RWPE1 (cell line): ENCODE data around the gene DAZAP2.
"Not testable (repeated sequence)": the region's sequence is repeated elsewhere in the genome, so short reads cannot be mapped to it uniquely, and the experiment has no call there.

Experiments used
- CTCF ChIA-PET: fragments of 350-600 bp; sonication (Branson Sonifier 250); formaldehyde crosslinking; extraction: SDS; loops from one replicate; lab custom pipeline; 2021; lab: Yijun Ruan, JAX
- POLR2A ChIA-PET: fragments of 400-600 bp; formaldehyde crosslinking; extraction: SDS; loops from one replicate; lab custom pipeline; 2020; ENCODE audit warnings: antibody characterized with exemption; ENCODE audit not compliant: low non-redundant PET; lab: Yijun Ruan, JAX
- DNase-seq: peaks from one replicate; pipeline ENCODE4 v3.0.0; 2012; ENCODE audit warnings: low spot score
- H3K27ac ChIP-seq: fragments of 450-650 bp; 2 replicates; pipeline ENCODE4 v1.5.1; 2017
- TF ChIP-seq, protein P1 (sequence below): fragments of 450-650 bp; conservative IDR thresholded peaks from 2 replicates; pipeline ENCODE4 v1.5.1; 2017; ENCODE audit warnings: low read depth, mild to moderate bottlenecking

DAZAP2 gene

DNA sequence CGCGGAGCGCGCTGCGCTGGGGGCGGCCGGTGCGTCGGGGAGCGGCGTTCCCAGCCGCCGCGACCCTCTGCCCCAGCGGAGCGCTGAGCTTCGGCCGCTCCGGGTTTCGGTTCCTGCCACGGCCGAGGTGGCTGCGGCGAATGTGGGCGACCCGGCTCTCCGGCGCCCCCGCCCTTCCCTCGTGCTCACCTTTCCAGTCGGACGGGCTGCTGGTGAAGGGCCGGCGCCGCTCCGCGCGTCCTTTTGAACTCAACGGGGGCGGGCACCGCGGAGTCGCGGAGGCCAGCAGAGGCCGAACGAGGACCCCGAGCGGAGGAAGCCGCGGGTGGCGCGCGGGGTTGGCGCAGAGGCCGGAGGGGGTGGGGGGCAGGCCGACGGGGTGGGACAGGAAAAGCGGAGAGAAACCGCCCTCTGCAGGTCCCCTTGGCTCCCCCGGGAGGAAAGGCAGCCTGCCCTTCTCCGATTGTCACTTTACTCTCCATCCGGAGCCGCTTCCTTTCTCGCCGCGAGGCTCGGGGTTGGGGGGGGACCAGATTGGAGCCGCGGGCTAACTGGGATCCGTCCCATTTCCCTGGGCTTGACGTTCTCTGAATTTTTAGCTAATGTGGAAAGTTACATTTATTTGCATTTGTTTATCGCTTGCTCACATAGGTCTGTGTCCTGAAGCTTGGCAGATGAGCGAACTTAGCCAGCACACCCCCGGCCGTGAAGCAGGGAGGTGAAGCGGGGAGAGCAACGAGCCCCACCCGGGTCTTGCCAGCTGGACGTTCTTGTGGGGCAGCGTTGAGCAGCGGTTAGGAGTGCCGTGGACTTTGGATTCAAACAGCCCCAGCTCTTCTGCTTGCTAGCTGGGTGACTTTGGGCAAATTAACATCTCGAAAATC lies 31.7 kb downstream of the DAZAP2 start, which contains the start of gene SMAGP:
Gene SMAGP (minus strand): TSS at position 349 of the 884 bp plus-strand sequence. CDS start 1,137 bp downstream, outside the sequence.
- TF ChIP-seq, protein P1, sequence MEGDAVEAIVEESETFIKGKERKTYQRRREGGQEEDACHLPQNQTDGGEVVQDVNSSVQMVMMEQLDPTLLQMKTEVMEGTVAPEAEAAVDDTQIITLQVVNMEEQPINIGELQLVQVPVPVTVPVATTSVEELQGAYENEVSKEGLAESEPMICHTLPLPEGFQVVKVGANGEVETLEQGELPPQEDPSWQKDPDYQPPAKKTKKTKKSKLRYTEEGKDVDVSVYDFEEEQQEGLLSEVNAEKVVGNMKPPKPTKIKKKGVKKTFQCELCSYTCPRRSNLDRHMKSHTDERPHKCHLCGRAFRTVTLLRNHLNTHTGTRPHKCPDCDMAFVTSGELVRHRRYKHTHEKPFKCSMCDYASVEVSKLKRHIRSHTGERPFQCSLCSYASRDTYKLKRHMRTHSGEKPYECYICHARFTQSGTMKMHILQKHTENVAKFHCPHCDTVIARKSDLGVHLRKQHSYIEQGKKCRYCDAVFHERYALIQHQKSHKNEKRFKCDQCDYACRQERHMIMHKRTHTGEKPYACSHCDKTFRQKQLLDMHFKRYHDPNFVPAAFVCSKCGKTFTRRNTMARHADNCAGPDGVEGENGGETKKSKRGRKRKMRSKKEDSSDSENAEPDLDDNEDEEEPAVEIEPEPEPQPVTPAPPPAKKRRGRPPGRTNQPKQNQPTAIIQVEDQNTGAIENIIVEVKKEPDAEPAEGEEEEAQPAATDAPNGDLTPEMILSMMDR: no peak
- CTCF ChIA-PET: interaction anchor here (0.6 to 2.4 kb wide), 5 partner anchors 19 to 568 kb away, joined by 3 to 27 read pairs (median 3); no protein-coding TSS in a partner anchor
- POLR2A ChIA-PET: interaction anchor here (0.8 kb wide), 1 partner anchor 62 kb away, joined by 3 read pairs; no protein-coding TSS in a partner anchor
- peak; percentile 44 for DNase-seq
- H3K27ac ChIP-seq: peak within 1 kb of the TSS; percentile 75

DNA sequence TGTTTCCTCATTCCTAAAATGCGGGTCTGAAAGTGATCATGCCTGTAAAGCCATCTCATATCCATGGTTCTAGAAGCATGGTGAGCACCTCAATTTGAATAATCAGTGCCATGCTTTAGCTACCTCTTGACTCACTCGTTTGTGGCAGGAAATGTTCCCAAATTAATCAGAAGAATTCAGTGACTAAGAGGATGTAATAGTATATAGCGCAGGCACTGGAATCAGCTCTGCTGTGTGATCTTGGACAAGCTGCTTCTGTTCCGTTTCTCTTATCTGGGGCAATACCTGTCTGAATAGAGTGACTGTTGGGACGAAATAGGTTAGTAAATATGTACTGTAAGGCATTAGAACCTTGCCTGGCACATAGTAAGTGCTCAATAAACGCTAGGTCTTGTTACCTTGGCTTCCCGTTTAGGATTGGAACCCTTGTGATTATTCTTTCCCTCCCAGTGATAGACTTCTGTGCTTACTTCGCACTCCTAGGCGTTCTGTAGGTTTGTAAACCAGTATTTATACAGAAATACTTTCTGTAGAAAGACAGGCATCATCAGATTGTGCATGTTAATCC lies 32.4 kb downstream of the DAZAP2 start:
- H3K27ac ChIP-seq: peak overlapping the region; percentile 75
- TF ChIP-seq, protein P1: no peak
- ChIA-PET POLR2A (interaction anchor here (0.8 kb wide), 1 partner anchor 61 kb away, joined by 3 read pairs; no protein-coding TSS in a partner anchor), CTCF (interaction anchor here (0.8 to 2.4 kb wide), 2 partner anchors 20 to 70 kb away, joined by 9 to 27 read pairs; no protein-coding TSS in a partner anchor)
- peak; percentile 73 for DNase-seq

DNA sequence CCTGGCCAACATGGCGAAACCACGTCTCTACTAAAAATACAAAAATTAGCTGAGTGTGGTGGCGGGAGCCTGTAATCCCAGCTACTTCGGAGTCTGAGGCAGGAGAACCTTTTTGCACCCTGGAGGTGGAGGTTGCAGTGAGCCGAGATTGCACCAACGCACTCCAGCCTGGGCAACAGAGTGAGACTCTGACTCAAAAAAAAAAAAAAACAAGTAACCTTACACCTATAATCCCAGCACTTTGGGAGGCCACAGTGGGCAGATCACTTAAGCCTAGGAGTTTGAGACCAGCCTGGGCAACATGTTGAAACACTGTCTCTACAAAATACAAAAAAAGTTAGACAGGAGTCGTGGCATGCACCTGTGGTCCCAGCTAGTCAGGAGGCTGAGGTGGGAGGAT lies 34.2 kb downstream of the DAZAP2 start:
- DNase-seq, CTCF ChIA-PET, POLR2A ChIA-PET, H3K27ac ChIP-seq: not testable (repeated sequence)

DNA sequence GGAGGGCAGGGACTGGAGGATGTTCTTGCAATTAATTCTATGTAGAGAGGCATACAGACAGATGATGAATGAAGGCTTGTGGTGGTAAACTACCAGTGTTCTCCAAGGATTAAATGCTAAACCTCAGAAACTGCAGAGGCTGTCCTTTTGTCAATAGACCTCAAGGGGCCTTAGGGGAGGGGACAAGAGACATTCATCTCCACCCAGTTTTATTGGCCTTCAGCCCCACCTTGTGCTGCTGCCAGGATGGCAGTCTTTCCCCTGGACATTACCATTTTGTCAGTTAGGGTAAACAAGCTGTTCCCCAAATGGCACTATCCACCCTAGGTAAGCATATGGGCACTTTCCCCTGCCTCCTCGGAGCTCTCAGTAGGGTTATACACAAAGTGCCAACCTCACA lies 36.5 kb downstream of the DAZAP2 start:
- no peak overlapping the region for H3K27ac ChIP-seq
- no peak for DNase-seq
- ChIA-PET POLR2A (no interaction called here), CTCF (interaction anchor here (0.6 kb wide), 1 partner anchor 581 kb away, joined by 4 read pairs; no protein-coding TSS in a partner anchor)
- TF ChIP-seq, protein P1: no peak

DNA sequence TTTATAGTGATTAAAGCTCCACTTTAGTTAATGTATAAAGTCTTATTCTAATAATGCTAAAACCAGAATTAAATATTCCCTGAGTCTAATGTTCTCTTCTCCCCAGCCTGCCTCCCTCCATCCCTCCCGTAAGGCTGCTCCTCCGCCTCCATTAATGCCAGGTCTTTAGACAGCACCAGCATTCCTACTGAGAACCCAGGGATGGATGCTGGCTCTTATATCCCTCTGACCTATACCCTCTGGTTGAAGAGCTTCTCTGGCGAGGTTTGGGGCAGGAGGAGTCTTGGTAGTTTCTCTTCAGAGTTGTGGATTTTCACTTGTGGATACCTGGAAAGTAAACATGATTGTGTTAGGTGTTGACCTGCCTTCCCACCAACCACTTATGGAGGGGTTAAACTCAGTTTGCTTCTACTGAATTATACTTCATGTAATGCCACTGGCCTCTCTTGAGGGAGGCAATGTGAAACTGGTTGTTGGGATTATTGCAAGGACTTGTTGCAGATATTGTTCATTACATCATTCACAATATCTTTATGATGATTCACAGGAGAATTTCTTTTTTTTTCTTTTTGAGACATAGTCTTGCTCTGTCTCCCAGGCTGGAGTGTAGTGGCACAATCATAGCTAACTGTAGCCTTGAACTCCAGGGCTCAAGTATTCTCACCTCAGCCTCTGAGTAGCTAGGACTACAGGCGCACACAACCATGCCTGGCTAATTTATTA lies 42.7 kb downstream of the DAZAP2 start:
- TF ChIP-seq, protein P1: no peak
- H3K27ac ChIP-seq: no peak overlapping the region
- peak; percentile 60 for DNase-seq
- POLR2A ChIA-PET: no interaction called here
- CTCF ChIA-PET: no interaction called here

DNA sequence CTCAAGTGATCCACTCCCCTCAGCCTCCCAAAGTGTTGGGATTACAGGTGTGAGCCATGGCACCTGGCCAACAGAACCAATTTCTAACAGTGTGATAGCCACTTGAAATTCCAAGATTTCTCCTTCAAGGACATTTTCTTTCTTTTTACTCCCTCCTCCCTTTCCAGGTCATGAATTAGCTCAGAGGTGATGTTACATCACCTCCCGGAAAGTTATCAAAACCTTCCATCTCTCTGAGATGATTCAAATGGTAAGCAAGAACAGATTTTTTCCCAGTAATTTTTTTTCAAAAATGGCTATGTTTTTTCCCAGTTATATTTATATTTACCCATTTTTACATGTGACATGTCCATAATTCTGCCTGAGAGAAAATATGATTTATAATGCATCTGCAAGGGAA lies 47.2 kb downstream of the DAZAP2 start:
- TF ChIP-seq, protein P1: no peak

DNA sequence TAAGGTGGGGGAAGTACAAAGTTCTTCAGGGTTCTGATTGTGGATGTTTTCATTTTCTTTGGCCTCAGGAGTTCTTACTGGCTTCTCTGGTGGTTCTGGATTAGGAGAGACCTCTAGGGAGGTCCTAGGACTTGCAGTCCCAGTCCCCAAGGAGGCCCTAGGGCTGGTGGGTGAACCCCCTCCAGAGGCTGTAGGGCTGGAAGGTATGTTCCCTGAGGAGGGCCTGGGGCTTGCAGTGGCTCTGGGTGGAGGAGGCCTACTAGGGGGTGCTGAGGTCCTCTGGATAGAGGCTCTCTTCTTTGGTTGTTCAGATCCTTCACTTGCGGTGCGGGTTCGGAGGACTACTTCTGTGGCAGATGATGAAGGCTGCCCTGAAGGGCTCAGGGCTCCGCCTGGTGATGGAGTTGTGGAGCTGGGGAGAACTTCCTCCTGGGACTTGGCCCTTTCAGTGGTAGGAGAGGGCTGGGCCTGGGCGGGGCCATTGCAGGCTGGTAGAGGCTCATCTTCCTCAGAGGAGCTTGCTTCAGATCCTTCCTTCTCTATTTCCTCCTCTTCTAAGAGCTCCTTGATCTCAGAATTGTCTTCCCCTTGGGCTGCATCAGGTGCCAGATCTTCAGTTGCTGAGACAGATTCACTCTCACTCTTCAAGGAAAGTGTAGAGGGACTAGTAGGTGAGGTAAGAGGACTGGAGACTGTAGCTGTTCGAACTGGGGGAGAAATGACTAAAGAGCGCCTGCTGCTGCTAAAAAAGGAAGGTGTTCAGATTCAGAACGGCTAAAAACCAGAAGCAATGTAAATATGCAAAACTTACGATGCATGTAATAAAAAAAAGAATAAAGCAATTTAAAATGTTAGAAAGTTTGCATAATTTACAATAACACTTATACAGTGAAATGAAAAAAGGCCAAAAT lies 53.2 kb downstream of the DAZAP2 start:
- CTCF ChIA-PET: interaction anchor here (0.5 kb wide), 1 partner anchor 524 kb away, joined by 4 read pairs; no protein-coding TSS in a partner anchor
- DNase-seq, POLR2A ChIA-PET, H3K27ac ChIP-seq: not testable (repeated sequence)

More for the DNA sequence above, 47.2 kb downstream of the DAZAP2 start:
- DNase-seq: no peak
- POLR2A ChIA-PET: no interaction called here
- CTCF ChIA-PET: no interaction called here
- H3K27ac ChIP-seq: no peak overlapping the region
